Karpas-422 (cell line): ENCODE results near the gene MYOF. TPM values are rescaled to one million over a fixed set of nuclear protein-coding genes. Genes with fewer than 3 reads are reported as not detected.

Experiments
- DNase-seq: peaks from one replicate; pipeline ENCODE4 v3.0.0-alpha.2; 2015
- H2AFZ ChIP-seq: fragments of 200-600 bp; sonication (generic); 2 replicates; pipeline ENCODE4 v1.6.1; 2014; ENCODE audit warnings: antibody characterized with exemption, low read length, mixed read lengths
- H3K27ac ChIP-seq: fragments of 200-600 bp; sonication (generic); 2 replicates; pipeline ENCODE4 v1.5.1; 2014; ENCODE audit warnings: mild to moderate bottlenecking, low read length, moderate library complexity
- H3K27me3 ChIP-seq: fragments of 200-600 bp; sonication (generic); 2 replicates; pipeline ENCODE4 v1.6.1; 2014; ENCODE audit warnings: low read length, mixed read lengths
- H3K36me3 ChIP-seq: fragments of 200-600 bp; sonication (generic); 2 replicates; pipeline ENCODE4 v1.6.1; 2014; ENCODE audit warnings: low read length, mixed read lengths; ENCODE audit not compliant: insufficient read depth
- H3K4me1 ChIP-seq: fragments of 200-600 bp; sonication (generic); 2 replicates; pipeline ENCODE4 v1.6.1; 2014; ENCODE audit warnings: mild to moderate bottlenecking, low read length, mixed read lengths
- H3K4me2 ChIP-seq: fragments of 200-600 bp; sonication (generic); 2 replicates; pipeline ENCODE4 v1.6.1; 2014; ENCODE audit warnings: low read length, low read depth, mild to moderate bottlenecking; ENCODE audit not compliant: poor library complexity, severe bottlenecking
- H3K4me3 ChIP-seq: fragments of 200-600 bp; sonication (generic); 2 replicates; pipeline ENCODE4 v1.5.1; 2014; ENCODE audit warnings: mild to moderate bottlenecking, antibody characterized with exemption, low read length, mixed read lengths
- H3K79me2 ChIP-seq: fragments of 200-600 bp; sonication (generic); 2 replicates; pipeline ENCODE4 v1.6.1; 2014; ENCODE audit warnings: mild to moderate bottlenecking, low read length, mixed read lengths
- H3K9ac ChIP-seq: fragments of 200-600 bp; sonication (generic); 2 replicates; pipeline ENCODE4 v1.6.0; 2014; ENCODE audit warnings: low read length
- H3K9me2 ChIP-seq: fragments of 200-600 bp; sonication (generic), shearing (Covaris generic); replicated peaks from 2 replicates; pipeline ENCODE4 v1.6.0; 2014; ENCODE audit warnings: mild to moderate bottlenecking, low read length, moderate library complexity; ENCODE audit not compliant: insufficient read depth
- H3K9me3 ChIP-seq: fragments of 300-700, 200-600 bp; sonication (generic); 2 replicates; pipeline ENCODE4 v1.6.1; 2014; ENCODE audit warnings: low read length, mixed read lengths
- H4K20me1 ChIP-seq: fragments of 200-600 bp; sonication (generic); 2 replicates; pipeline ENCODE4 v1.6.1; 2014; ENCODE audit warnings: mild to moderate bottlenecking, antibody characterized with exemption, low read length, low read depth; ENCODE audit not compliant: insufficient read depth
- total RNA-seq: library from RNA; depleted of rRNA; stranded (reverse); fragments of >200 nt; shearing (Covaris generic); gene quantifications from 2 replicates; pipeline ENCODE4 v1.2.3, GENCODE V29; 2014; ENCODE audit warnings: low replicate concordance

Gene MYOF
- total RNA-seq, 1 experiment from 2014 or later = 9.2 TPM

GRCh38 chr10:93346108-93346507 is 136.0 kb downstream of the MYOF start:
- Histone ChIP-seq H3K79me2 (no peaks in the 10 kb centered on the region), H3K36me3 (no peaks in the 10 kb centered on the region), H4K20me1 (no peaks in the 10 kb centered on the region), H3K27me3 (no peaks in the 10 kb centered on the region), H2AFZ (no peak overlapping the region), H3K4me3 (no peak overlapping the region), H3K9me2 (no peaks in the 10 kb centered on the region), H3K4me2 (no peak overlapping the region), H3K9me3 (no peaks in the 10 kb centered on the region), H3K27ac (no peak overlapping the region), H3K9ac (no peak overlapping the region), H3K4me1 (no peaks in the 10 kb centered on the region)
- no peak for DNase-seq

- Histone ChIP-seq H3K9ac (no peak overlapping the region), H3K27me3 (no peaks in the 10 kb centered on the region), H2AFZ (no peak overlapping the region), H3K27ac (no peak overlapping the region), H3K36me3 (no peaks in the 10 kb centered on the region), H3K4me1 (no peaks in the 10 kb centered on the region), H4K20me1 (no peaks in the 10 kb centered on the region), H3K9me3 (no peaks in the 10 kb centered on the region), H3K79me2 (no peaks in the 10 kb centered on the region), H3K4me2 (no peak overlapping the region), H3K9me2 (no peaks in the 10 kb centered on the region), H3K4me3 (no peak overlapping the region)
- no peak for DNase-seq
Measured at GRCh38 chr10:93344691-93345090, 137.4 kb downstream of the MYOF start.

GRCh38 chr10:93342921-93343320 is 139.2 kb downstream of the MYOF start:
- no peak overlapping the region for H3K4me2 ChIP-seq
- no peaks in the 10 kb centered on the region for H3K79me2 ChIP-seq
- H3K27ac ChIP-seq = no peak overlapping the region
- H3K27me3 ChIP-seq = no peaks in the 10 kb centered on the region
- no peaks in the 10 kb centered on the region for H3K36me3 ChIP-seq
- no peaks in the 10 kb centered on the region for H3K9me2 ChIP-seq
- H3K9ac ChIP-seq = no peak overlapping the region
- H3K9me3 ChIP-seq = no peaks in the 10 kb centered on the region
- no peak overlapping the region for H3K4me3 ChIP-seq
- no peak for DNase-seq
- H3K4me1 ChIP-seq = no peaks in the 10 kb centered on the region
- no peaks in the 10 kb centered on the region for H4K20me1 ChIP-seq
- no peak overlapping the region for H2AFZ ChIP-seq

- Histone ChIP-seq H2AFZ (no peak overlapping the region), H3K4me3 (no peak overlapping the region), H3K27me3 (no peaks in the 10 kb centered on the region), H4K20me1 (no peaks in the 10 kb centered on the region), H3K36me3 (no peaks in the 10 kb centered on the region), H3K27ac (no peak overlapping the region), H3K4me2 (no peak overlapping the region), H3K9me2 (no peaks in the 10 kb centered on the region), H3K79me2 (no peaks in the 10 kb centered on the region), H3K4me1 (no peaks in the 10 kb centered on the region), H3K9ac (no peak overlapping the region), H3K9me3 (no peaks in the 10 kb centered on the region)
- no peak for DNase-seq
Measured at GRCh38 chr10:93342366-93342765, 139.8 kb downstream of the MYOF start.

GRCh38 chr10:93337309-93337721 is 144.8 kb downstream of the MYOF start:
- Histone ChIP-seq H3K27ac (no peak overlapping the region), H3K4me3 (no peak overlapping the region)
- DNase-seq = no peak

GRCh38 chr10:93336678-93337077 is 145.5 kb downstream of the MYOF start:
- DNase-seq = no peak
- Histone ChIP-seq H3K27ac (no peak overlapping the region), H3K4me3 (no peak overlapping the region), H3K27me3 (no peaks in the 10 kb centered on the region), H3K9me3 (no peaks in the 10 kb centered on the region), H3K9ac (no peak overlapping the region), H2AFZ (no peak overlapping the region), H3K79me2 (no peaks in the 10 kb centered on the region), H4K20me1 (no peaks in the 10 kb centered on the region), H3K9me2 (no peaks in the 10 kb centered on the region), H3K4me2 (no peak overlapping the region), H3K4me1 (no peaks in the 10 kb centered on the region), H3K36me3 (no peaks in the 10 kb centered on the region)

More at GRCh38 chr10:93337309-93337721, 144.8 kb downstream of the MYOF start:
- Histone ChIP-seq H3K4me2 (no peak overlapping the region), H3K79me2 (no peaks in the 10 kb centered on the region), H2AFZ (no peak overlapping the region), H3K36me3 (no peaks in the 10 kb centered on the region), H3K27me3 (no peaks in the 10 kb centered on the region), H3K4me1 (no peaks in the 10 kb centered on the region), H3K9me2 (no peaks in the 10 kb centered on the region), H4K20me1 (no peaks in the 10 kb centered on the region), H3K9me3 (no peaks in the 10 kb centered on the region), H3K9ac (no peak overlapping the region)

- H3K4me1 ChIP-seq = no peaks in the 10 kb centered on the region
- H3K9me3 ChIP-seq = no peaks in the 10 kb centered on the region
Measured at GRCh38 chr10:93336110-93336509, 146.0 kb downstream of the MYOF start.

GRCh38 chr10:93334901-93335327 is 147.2 kb downstream of the MYOF start:
- Histone ChIP-seq H3K36me3 (no peaks in the 10 kb centered on the region), H3K9ac (no peak overlapping the region), H3K9me2 (no peaks in the 10 kb centered on the region), H3K4me1 (no peaks in the 10 kb centered on the region), H2AFZ (no peak overlapping the region), H3K4me2 (no peak overlapping the region), H3K9me3 (no peaks in the 10 kb centered on the region), H3K79me2 (no peaks in the 10 kb centered on the region), H4K20me1 (no peaks in the 10 kb centered on the region), H3K4me3 (no peak overlapping the region), H3K27ac (no peak overlapping the region), H3K27me3 (no peaks in the 10 kb centered on the region)
- DNase-seq = no peak

More at GRCh38 chr10:93336110-93336509, 146.0 kb downstream of the MYOF start:
- Histone ChIP-seq H3K27me3 (no peaks in the 10 kb centered on the region), H3K9me2 (no peaks in the 10 kb centered on the region), H3K4me2 (no peak overlapping the region), H3K36me3 (no peaks in the 10 kb centered on the region), H3K79me2 (no peaks in the 10 kb centered on the region), H3K27ac (no peak overlapping the region), H4K20me1 (no peaks in the 10 kb centered on the region), H3K4me3 (no peak overlapping the region), H3K9ac (no peak overlapping the region), H2AFZ (no peak overlapping the region)
- DNase-seq = no peak

- no peak overlapping the region for H3K9ac ChIP-seq
- no peaks in the 10 kb centered on the region for H4K20me1 ChIP-seq
- H3K9me2 ChIP-seq = no peaks in the 10 kb centered on the region
- H2AFZ ChIP-seq = no peak overlapping the region
- H3K36me3 ChIP-seq = no peaks in the 10 kb centered on the region
- no peak overlapping the region for H3K27ac ChIP-seq
- H3K4me2 ChIP-seq = no peak overlapping the region
- DNase-seq = no peak
- H3K4me1 ChIP-seq = no peaks in the 10 kb centered on the region
- no peaks in the 10 kb centered on the region for H3K79me2 ChIP-seq
- H3K27me3 ChIP-seq = no peaks in the 10 kb centered on the region
- H3K4me3 ChIP-seq = no peak overlapping the region
- H3K9me3 ChIP-seq = no peaks in the 10 kb centered on the region
Measured at GRCh38 chr10:93334181-93334580, 148.0 kb downstream of the MYOF start.
